Activated B cell treated with CpG ODN at 0.5 μM for 24 hours (primary cell): Measurements from ENCODE around the gene UBE2E3. TPM values are rescaled to one million over a fixed set of nuclear protein-coding genes. Genes with fewer than 3 reads are reported as not detected.

Source experiments
- ATAC-seq: fragments of 200-7000 bp; cut with Tn5 transposase; one replicate; pipeline ENCODE4 v1.10.0; 2021; ENCODE audit warnings: low read depth, mild to moderate bottlenecking, moderate library complexity
- CTCF ChIA-PET: fragments of 350-600 bp; sonication (Branson Sonifier 250); formaldehyde crosslinking; loops from one replicate; lab custom pipeline; 2021; ENCODE audit warnings: antibody characterized with exemption; lab: Charles Lee
- POLR2A ChIA-PET: fragments of 350-600 bp; sonication (Branson Sonifier 250); formaldehyde crosslinking; loops from one replicate; lab custom pipeline; 2021; ENCODE audit warnings: antibody characterized with exemption; lab: Charles Lee
- DNase-seq: peaks from one replicate; pipeline ENCODE4 v3.0.0; 2022
- H3K27ac Mint-ChIP-seq: one replicate; pipeline ENCODE4 v1.8.0; 2020; ENCODE audit warnings: mixed read lengths
- H3K27me3 Mint-ChIP-seq: one replicate; pipeline ENCODE4 v1.8.0; 2021; ENCODE audit warnings: mixed read lengths
- H3K36me3 Mint-ChIP-seq: one replicate; pipeline ENCODE4 v1.8.0; 2021; ENCODE audit warnings: low read depth, mixed read lengths
- H3K4me1 Mint-ChIP-seq: one replicate; pipeline ENCODE4 v1.8.0; 2021; ENCODE audit warnings: mixed read lengths
- H3K4me3 Mint-ChIP-seq: one replicate; pipeline ENCODE4 v1.8.0; 2020; ENCODE audit warnings: mild to moderate bottlenecking, mixed read lengths
- H3K9me3 Mint-ChIP-seq: one replicate; pipeline ENCODE4 v1.8.0; 2020; ENCODE audit warnings: mixed read lengths
- CTCF ChIP-seq: fragments of 200-600 bp; IDR thresholded peaks from one replicate; pipeline ENCODE4 v1.8.0; 2022; ENCODE audit warnings: antibody characterized with exemption, mild to moderate bottlenecking
- intact Hi-C: fragments of 100-400 bp; cut with micrococcal nuclease; formaldehyde crosslinking; loops from one replicate; pipeline ENCODE4 v1.15.1; 2024
- total RNA-seq: library from RNA; stranded (reverse); gene quantifications from 2 replicates; pipeline ENCODE4 v1.2.3, GENCODE V29; 2022

The UBE2E3 gene
- total RNA-seq, 1 donor from 2014 or later, result 33.6 TPM

- H3K9me3 Mint-ChIP-seq, result no peaks in the 10 kb centered on the region
- no peak for ATAC-seq
- H3K4me3 Mint-ChIP-seq, result no peak overlapping the region
- intact Hi-C loops, result no loop called here
- H3K27me3 Mint-ChIP-seq, result no peaks in the 10 kb centered on the region
- H3K36me3 Mint-ChIP-seq, result peaks cover 2% of the 10 kb centered on the region
- peaks cover 3% of the 10 kb centered on the region for H3K4me1 Mint-ChIP-seq
- no peak for DNase-seq
- ChIA-PET CTCF (interaction anchor here (0.8 to 1.6 kb wide), 3 partner anchors 74 to 932 kb away, joined by 3 to 5 read pairs (median 3); no protein-coding TSS in a partner anchor), POLR2A (no interaction called here)
- no peak overlapping the region for H3K27ac Mint-ChIP-seq
- TF ChIP-seq CTCF, result no peak
Measured at GRCh38 chr2:181054843-181055242, 74.4 kb downstream of the UBE2E3 start.

- ChIA-PET CTCF (interaction anchor here (0.6 to 4.5 kb wide), 16 partner anchors 8 to 942 kb away, joined by 3 to 117 read pairs (median 4); partner anchors contain the start of gene UBE2E3), POLR2A (no interaction called here)
- TF ChIP-seq CTCF, result peak; percentile 90
- no peak overlapping the region for H3K4me3 Mint-ChIP-seq
- no peaks in the 10 kb centered on the region for H3K27me3 Mint-ChIP-seq
- ATAC-seq (peak; percentile 56), DNase-seq (no peak)
- H3K27ac Mint-ChIP-seq, result no peak overlapping the region
- H3K36me3 Mint-ChIP-seq, result peaks cover 13% of the 10 kb centered on the region
- H3K4me1 Mint-ChIP-seq, result peaks cover 3% of the 10 kb centered on the region
- H3K9me3 Mint-ChIP-seq, result no peaks in the 10 kb centered on the region
- intact Hi-C loops, result loop anchor here (1.0 to 2.0 kb wide), 4 partner anchors 78 to 934 kb away; partner anchors contain the start of gene UBE2E3
Measured at GRCh38 chr2:181058378-181059269, 78.2 kb downstream of the UBE2E3 start.

GRCh38 chr2:181063696-181064095 is 83.3 kb downstream of the UBE2E3 start:
- DNase-seq (no peak), ATAC-seq (no peak)
- intact Hi-C loops, result no loop called here
- ChIA-PET CTCF (interaction anchor here (2.1 kb wide), 1 partner anchor 940 kb away, joined by 6 read pairs; no protein-coding TSS in a partner anchor), POLR2A (no interaction called here)
- H3K9me3 Mint-ChIP-seq, result no peaks in the 10 kb centered on the region
- H3K27me3 Mint-ChIP-seq, result no peaks in the 10 kb centered on the region
- no peaks in the 10 kb centered on the region for H3K4me1 Mint-ChIP-seq
- H3K27ac Mint-ChIP-seq, result no peak overlapping the region
- peaks cover 19% of the 10 kb centered on the region for H3K36me3 Mint-ChIP-seq
- no peak overlapping the region for H3K4me3 Mint-ChIP-seq
- TF ChIP-seq CTCF, result no peak

GRCh38 chr2:181065458-181065857 is 85.1 kb downstream of the UBE2E3 start:
- Mint-ChIP-seq H3K27me3 (no peaks in the 10 kb centered on the region), H3K4me1 (no peaks in the 10 kb centered on the region), H3K36me3 (peaks cover 18% of the 10 kb centered on the region), H3K4me3 (no peak overlapping the region), H3K27ac (no peak overlapping the region), H3K9me3 (no peaks in the 10 kb centered on the region)
- intact Hi-C loops, result no loop called here
- no peak for DNase-seq
- ChIA-PET POLR2A (interaction anchor here (0.6 to 0.7 kb wide), 2 partner anchors 15 to 530 kb away, joined by 3 to 4 read pairs; no protein-coding TSS in a partner anchor), CTCF (no interaction called here)
- ATAC-seq, result no peak
- TF ChIP-seq CTCF, result no peak

- no peaks in the 10 kb centered on the region for H3K4me1 Mint-ChIP-seq
- no peak overlapping the region for H3K4me3 Mint-ChIP-seq
- ChIA-PET CTCF (interaction anchor here (0.6 kb wide), 1 partner anchor 8 kb away, joined by 3 read pairs; no protein-coding TSS in a partner anchor), POLR2A (no interaction called here)
- H3K36me3 Mint-ChIP-seq, result peaks cover 18% of the 10 kb centered on the region
- TF ChIP-seq CTCF, result no peak
- H3K9me3 Mint-ChIP-seq, result no peaks in the 10 kb centered on the region
- H3K27ac Mint-ChIP-seq, result no peak overlapping the region
- no peaks in the 10 kb centered on the region for H3K27me3 Mint-ChIP-seq
- ATAC-seq (no peak), DNase-seq (no peak)
- intact Hi-C loops, result no loop called here
Measured at GRCh38 chr2:181066333-181066732, 85.9 kb downstream of the UBE2E3 start.
